Measurements from ENCODE around the gene KPNB1.
A peak's percentile ranks its signal among the peaks of the same experiment; 100 is the strongest.

Gene KPNB1

DNA sequence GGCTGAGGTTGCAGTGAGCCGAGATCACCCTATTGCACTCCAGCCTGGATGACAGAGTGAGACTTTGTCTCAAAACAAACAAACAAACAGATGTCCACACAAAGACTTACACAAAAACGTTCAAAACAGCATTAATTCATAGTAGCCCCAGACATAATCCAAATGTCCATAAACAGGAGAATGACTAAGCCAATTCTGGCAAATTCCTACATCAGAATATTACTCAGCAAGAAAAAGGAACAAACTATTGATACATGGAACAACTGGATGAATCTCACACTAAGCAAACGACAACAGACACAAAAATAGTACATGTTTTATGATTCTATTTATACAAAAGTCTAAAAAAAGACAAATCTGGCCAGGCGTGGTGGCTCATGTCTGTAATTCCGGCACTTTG is 10.8 kb upstream of the KPNB1 start:
- no peak for ATAC-seq

DNA sequence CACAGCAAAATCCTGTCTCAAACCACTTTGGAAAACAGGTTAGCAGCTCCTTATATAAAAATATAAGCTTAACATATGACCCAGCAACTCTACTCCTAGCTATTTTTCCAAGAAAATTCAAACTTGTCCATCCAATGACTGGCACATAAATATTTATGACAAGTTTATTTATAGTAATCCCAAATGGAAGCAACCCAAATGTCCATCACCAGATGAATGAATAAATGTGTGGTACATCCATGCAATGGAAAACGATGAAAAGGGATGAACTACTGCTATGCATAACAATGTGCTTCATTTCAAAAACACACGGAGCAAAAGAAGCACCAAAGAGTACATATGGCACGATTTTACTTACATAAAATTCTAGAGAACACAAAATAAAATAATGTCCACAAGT is 9.6 kb upstream of the KPNB1 start:
- no peak for ATAC-seq

DNA sequence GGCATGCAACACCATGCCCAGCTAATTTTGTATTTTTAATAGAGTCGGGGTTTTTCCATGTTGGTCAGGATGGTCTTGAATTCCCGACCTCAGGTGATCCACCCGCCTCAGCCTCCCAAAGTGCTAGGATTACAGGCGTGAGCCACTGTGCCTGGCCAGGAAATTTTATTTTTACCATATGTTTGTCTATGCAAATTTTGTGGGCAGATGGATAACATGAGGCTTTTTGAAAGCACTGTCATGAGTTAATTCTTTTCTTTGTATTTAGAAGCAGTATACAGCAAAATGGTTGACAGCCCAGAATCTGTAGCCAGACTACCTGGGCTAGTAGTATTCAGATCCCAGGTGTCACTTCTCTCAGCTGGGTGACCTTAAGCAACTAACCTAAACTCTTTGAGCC is 8.5 kb upstream of the KPNB1 start:
- ATAC-seq = no peak

DNA sequence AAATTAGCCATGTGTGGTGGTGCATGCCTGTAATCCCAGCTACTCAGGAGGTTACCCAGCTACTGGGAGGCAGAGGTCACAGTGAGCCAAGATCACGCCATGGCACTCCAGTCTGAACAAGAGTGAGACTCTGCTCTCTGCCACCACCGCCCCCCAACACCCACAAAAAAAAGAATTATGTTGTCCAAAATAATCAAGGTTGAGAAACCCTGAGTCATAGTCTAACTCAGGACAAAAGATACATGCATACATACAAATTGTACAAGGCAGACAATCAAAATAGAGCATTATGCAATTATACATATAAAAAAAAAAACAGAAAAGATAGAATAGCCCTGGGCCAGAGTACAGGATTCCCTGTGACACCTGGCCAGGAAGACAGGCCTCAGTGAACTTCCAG is 6.6 kb upstream of the KPNB1 start:
- no peak for ATAC-seq

GRCh38 chr17:47644324-47644723 is 5.4 kb upstream of the KPNB1 start:
- ATAC-seq = no peak

GRCh38 chr17:47649972-47650524 is 329 bp downstream of the KPNB1 start:
- peak; percentile 2 to 4 for ATAC-seq

DNA sequence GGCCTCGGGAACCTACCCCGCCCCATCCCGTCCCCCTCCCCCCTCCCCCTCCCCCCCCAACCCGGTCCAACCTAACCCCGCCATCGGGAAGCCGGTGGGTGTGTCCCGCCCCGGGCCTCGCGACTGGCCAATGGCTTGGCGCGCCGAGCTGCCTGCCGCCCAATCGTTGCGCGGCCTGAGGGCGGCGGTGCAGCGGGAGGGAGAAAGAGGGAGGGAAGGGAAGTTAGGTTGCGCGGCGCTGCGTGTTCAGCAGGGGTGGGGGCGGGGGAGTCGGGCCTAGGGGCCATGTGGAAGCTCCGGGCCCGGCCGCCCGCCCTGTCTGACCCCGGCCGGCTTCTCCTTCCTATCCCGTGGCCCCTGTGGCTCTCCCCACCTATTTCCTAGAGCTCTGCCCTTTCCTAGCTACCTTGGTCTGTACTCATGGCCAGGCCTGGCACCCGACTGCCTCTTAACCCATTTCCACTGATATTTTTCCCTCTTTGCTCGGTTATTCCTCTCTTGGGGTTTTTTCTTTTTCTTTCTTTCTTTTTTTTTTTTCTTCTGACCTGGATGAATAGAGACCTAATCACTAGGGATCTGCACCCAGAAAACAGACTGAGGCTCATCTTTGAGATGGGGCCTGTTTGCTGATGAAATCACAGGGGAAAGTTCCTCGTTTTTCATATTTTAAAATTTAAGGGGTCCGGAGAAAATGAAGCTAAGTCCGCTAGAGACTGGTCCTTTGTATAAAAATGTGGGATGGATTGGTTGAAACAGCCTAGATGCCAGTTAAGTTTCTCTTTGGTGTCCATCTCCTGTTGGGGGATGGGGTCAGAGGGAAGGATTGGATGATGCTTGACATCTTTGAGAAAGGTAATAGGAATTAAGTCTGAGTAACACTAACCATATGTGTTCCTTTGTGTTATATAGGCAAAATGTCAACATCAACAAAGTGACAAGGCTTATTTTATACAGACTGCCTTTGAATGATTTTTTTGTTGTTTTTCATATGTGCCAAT is 1.1 kb downstream of the KPNB1 start:
- ATAC-seq = peak; percentile 51 to 56

DNA sequence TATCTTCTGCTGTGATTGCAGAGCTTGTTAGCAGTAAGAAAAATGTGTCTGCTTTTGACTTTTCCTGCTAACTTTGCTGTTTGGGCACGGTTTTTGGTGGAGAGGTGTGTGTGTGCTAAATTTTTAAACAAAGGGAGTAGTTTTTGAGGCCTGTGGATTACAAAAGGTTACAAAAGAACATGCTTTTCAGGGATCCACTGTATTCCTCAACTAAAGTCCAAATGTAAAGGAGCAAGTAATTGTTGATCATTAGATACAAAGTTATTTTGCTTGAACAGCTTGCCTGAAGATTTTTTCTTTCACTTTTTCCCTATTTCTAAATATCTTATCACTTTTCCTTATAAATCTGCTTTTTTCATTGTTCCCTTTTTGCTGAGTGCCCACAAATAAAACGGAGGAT is 2.0 kb downstream of the KPNB1 start:
- no peak for ATAC-seq

- ATAC-seq = no peak
These were observed 2.9 kb downstream of the KPNB1 start for GRCh38 chr17:47652570-47652969.

- no peak for ATAC-seq
These were observed 3.7 kb downstream of the KPNB1 start for GRCh38 chr17:47653442-47653841.

DNA sequence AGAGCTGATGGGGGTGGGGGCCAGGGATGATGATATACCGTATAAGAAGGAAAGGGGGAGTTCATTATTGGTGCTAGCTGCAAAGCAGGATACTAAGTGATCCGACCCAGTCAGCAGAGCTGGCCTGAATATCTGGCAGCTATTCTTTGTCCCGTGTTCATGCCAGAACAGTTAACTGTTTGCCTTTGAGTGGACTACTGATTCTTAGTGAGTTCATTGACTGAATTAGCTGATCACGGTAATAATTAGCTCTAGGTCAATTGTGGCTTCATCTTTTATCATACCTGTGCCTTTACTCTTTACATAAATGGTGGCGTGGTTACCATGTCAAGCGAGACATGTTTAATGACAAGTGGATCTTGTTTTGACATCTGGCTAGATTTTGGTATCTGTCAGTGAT is 5.3 kb downstream of the KPNB1 start:
- ATAC-seq = no peak

- ATAC-seq = peak; percentile 83 to 86
These were observed 10.4 kb downstream of the KPNB1 start for GRCh38 chr17:47660064-47660492.

GRCh38 chr17:47663912-47664623 is 14.3 kb downstream of the KPNB1 start:
- peak; percentile 58 to 62 for ATAC-seq

- ATAC-seq = no peak
These were observed 14.9 kb downstream of the KPNB1 start for GRCh38 chr17:47664624-47664941.

GRCh38 chr17:47665655-47666054 is 15.9 kb downstream of the KPNB1 start:
- no peak for ATAC-seq

DNA sequence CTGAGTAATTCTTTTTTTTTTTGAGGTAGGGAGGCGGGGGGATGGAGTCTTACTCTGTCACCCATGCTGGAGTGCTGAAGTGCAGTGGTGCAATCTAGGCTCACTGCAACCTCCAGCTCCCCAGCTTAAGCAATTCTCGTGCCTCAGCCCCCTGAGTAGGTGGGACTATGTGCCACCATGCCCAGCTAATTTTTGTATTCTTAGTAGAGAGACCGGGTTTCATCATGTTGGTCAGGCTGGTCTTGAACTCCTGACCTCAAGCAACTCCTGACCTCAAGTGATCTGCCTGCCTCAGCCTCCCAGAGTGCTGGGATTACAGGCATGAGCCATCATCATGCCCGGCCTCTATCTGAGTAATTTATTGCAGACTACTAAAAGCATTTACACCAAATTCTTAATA is 19.4 kb downstream of the KPNB1 start:
- no peak for ATAC-seq

GRCh38 chr17:47670064-47670463 is 20.3 kb downstream of the KPNB1 start:
- peak; percentile 69 to 79 for ATAC-seq

GRCh38 chr17:47674499-47674898 is 24.8 kb downstream of the KPNB1 start:
- ATAC-seq = no peak

DNA sequence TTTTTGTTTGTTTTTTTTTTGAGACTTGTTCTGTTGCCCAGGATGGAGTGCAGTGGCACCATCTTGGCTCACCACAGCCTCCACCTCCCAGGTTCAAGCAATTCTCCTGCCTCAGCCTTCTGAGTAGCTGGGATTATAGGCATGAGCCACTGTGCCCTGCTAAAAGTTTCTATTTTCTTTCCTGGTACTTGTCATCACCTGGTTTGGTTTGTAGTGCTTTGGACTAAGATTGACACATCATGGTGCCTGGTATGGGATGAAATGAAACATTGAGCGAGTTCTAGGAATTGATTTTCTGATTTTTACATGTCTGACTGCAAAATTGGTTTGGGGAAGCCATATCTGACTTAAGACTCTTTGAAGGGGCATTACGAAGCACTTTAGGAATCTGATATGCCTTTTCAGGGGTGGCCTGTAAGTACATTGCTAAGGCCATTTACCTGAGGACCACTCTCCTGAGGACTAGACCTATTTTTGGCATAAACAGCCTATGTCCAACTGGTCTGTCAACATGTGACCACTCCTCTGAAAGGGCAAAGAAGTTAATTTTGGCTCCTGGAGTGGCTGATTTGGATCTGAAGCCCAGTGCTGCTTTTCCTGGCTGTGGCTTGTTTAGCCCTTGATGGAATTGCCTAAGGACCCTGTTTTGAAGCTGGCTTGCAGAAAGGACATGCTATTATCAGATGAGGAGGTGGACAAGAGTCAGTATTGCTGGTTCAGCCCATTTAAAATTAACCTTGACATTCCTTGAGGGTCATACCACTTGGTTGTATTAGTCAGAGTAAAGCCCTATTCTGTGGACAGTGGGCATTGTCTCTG is 25.9 kb downstream of the KPNB1 start:
- ATAC-seq = peak in 1 of 2 donors; percentile 13

DNA sequence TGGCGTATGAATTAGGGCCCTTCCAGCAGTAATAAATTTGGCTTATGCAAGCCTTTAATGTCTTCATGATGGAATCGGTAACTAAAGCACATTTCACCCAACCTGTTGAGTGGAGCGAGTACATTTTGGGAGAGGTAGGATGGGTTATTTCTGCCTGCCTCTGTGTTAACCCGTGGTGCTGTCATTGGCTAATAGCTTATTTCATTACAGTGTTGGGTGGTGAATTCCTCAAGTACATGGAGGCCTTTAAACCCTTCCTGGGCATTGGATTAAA is 26.4 kb downstream of the KPNB1 start:
- no peak for ATAC-seq

DNA sequence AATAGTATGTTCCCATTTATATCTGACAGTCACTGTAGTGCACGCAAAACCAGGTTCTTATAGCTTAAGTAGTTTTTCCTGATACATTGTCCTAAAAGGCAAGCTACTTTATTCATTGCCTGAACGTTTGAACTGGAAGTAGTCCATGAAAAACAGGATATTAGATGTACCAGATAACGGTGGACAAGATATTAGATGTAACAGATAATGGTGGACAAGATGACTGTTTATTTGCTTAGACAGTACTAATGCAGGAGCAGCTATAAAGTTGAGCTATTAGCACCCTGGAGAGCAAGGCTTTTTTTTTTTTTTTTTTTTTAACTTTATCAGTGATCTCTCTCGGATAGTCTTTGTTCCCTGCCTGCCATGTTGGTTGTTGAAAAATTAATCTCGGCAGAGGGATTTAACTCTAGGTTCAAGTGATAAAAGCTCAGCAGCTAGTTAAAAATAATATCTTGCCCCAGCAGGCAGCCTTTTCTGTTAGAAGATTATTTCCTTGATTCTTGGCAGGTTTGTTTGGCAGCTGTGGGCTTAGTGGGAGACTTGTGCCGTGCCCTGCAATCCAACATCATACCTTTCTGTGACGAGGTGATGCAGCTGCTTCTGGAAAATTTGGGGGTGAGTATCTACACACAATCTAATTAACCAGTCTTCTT is 26.9 kb downstream of the KPNB1 start:
- ATAC-seq = no peak

DNA sequence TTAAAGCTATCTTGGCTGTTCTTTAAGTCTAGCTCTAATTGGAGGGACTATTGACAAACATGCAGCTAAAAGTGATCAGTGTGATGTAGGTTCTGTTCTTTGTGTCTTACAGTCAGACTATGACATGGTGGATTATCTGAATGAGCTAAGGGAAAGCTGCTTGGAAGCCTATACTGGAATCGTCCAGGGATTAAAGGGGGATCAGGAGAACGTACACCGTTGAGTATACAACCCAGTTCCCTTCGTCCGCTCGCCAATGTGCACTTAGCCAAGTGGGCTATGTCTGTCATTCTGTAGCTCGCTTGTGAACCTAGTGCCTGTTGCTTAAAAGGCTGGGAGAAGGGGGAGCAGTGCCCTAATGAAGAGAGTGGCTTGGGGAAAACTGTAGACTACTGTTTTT is 28.5 kb downstream of the KPNB1 start:
- ATAC-seq = no peak

DNA sequence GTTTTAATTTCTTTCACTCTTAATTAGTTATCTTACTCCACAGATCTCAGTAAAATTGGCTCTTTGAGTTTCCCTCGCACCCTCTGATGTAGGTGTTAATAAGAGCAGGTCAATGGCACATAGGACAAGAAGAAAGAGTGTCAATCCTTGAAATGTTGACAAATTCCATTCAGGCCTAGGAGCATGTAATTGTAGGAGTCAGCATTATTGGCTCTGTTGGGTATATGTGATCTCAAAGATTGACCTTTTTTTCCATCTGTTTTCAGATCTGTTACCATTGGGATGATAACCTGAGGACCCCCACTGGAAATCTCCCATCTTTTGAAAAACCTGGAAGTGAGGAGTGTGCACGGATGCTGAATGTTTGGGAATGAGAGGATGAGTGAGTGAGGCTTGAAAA is 32.4 kb downstream of the KPNB1 start:
- ATAC-seq = no peak

Measured in activated CD4-positive, CD25-positive, alpha-beta regulatory T cell treated with anti-CD3 and anti-CD28 coated beads, Interleukin-2, amount 50 U/mL, for 24 hours (primary cell).